Activated B cell treated with CpG ODN at 0.5 μM for 24 hours (primary cell): ENCODE data around the gene EVA1B. TPM values are rescaled to one million over a fixed set of nuclear protein-coding genes. Genes with fewer than 3 reads are reported as not detected.

Experiments used
- ATAC-seq: fragments of 200-7000 bp; cut with Tn5 transposase; one replicate; pipeline ENCODE4 v1.10.0; 2021; ENCODE audit warnings: low read depth, mild to moderate bottlenecking, moderate library complexity
- CTCF ChIA-PET: fragments of 350-600 bp; sonication (Branson Sonifier 250); formaldehyde crosslinking; loops from one replicate; lab custom pipeline; 2021; ENCODE audit warnings: antibody characterized with exemption; lab: Charles Lee
- POLR2A ChIA-PET: fragments of 350-600 bp; sonication (Branson Sonifier 250); formaldehyde crosslinking; loops from one replicate; lab custom pipeline; 2021; ENCODE audit warnings: antibody characterized with exemption; lab: Charles Lee
- DNase-seq: peaks from one replicate; pipeline ENCODE4 v3.0.0; 2022
- H3K27ac Mint-ChIP-seq: one replicate; pipeline ENCODE4 v1.8.0; 2020; ENCODE audit warnings: mixed read lengths
- H3K27me3 Mint-ChIP-seq: one replicate; pipeline ENCODE4 v1.8.0; 2021; ENCODE audit warnings: mixed read lengths
- H3K36me3 Mint-ChIP-seq: one replicate; pipeline ENCODE4 v1.8.0; 2021; ENCODE audit warnings: low read depth, mixed read lengths
- H3K4me1 Mint-ChIP-seq: one replicate; pipeline ENCODE4 v1.8.0; 2021; ENCODE audit warnings: mixed read lengths
- H3K4me3 Mint-ChIP-seq: one replicate; pipeline ENCODE4 v1.8.0; 2020; ENCODE audit warnings: mild to moderate bottlenecking, mixed read lengths
- H3K9me3 Mint-ChIP-seq: one replicate; pipeline ENCODE4 v1.8.0; 2020; ENCODE audit warnings: mixed read lengths
- intact Hi-C: fragments of 100-400 bp; cut with micrococcal nuclease; formaldehyde crosslinking; loops from one replicate; pipeline ENCODE4 v1.15.1; 2024
- total RNA-seq: library from RNA; stranded (reverse); gene quantifications from 2 replicates; pipeline ENCODE4 v1.2.3, GENCODE V29; 2022
- TF ChIP-seq, protein P1 (sequence below): fragments of 200-600 bp; IDR thresholded peaks from one replicate; pipeline ENCODE4 v1.8.0; 2022; ENCODE audit warnings: antibody characterized with exemption, mild to moderate bottlenecking

EVA1B gene
- total RNA-seq, 1 donor from 2014 or later: 1.2 TPM

DNA sequence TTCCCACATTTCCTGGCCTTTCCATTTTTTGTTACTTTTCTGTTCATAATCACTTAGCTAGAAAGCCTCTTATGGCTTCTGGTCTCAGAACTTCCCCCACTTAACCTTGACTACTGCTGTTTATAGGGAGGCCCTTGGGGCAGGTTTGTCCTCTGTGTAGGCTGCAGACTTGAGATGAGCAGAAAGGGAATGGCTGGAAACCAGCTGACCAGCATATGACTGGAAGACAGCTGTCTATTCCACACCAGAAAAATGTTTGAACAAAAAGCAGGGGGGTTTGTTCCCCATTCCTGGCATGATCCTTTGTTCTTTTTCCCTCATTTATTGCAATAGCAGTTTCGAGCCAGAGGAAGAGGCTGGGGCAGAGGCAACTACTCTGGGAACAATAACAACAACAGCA lies 22.2 kb downstream of the EVA1B start:
- POLR2A ChIA-PET: interaction anchor here (1.1 to 2.6 kb wide), 5 partner anchors 12 to 151 kb away, joined by 4 to 14 read pairs (median 6); partner anchors contain the start of genes LSM10, OSCP1, THRAP3 and TRAPPC3
- CTCF ChIA-PET: interaction anchor here (1.6 to 3.2 kb wide), 5 partner anchors 16 to 152 kb away, joined by 4 to 18 read pairs (median 6); partner anchors contain the start of gene TRAPPC3
- Mint-ChIP-seq H3K36me3 (peaks cover 80% of the 10 kb centered on the region), H3K4me3 (no peak overlapping the region), H3K27ac (peak overlapping the region; percentile 77), H3K4me1 (peaks cover 43% of the 10 kb centered on the region), H3K9me3 (no peaks in the 10 kb centered on the region), H3K27me3 (no peaks in the 10 kb centered on the region)
- no peak for ATAC-seq
- TF ChIP-seq, protein P1, sequence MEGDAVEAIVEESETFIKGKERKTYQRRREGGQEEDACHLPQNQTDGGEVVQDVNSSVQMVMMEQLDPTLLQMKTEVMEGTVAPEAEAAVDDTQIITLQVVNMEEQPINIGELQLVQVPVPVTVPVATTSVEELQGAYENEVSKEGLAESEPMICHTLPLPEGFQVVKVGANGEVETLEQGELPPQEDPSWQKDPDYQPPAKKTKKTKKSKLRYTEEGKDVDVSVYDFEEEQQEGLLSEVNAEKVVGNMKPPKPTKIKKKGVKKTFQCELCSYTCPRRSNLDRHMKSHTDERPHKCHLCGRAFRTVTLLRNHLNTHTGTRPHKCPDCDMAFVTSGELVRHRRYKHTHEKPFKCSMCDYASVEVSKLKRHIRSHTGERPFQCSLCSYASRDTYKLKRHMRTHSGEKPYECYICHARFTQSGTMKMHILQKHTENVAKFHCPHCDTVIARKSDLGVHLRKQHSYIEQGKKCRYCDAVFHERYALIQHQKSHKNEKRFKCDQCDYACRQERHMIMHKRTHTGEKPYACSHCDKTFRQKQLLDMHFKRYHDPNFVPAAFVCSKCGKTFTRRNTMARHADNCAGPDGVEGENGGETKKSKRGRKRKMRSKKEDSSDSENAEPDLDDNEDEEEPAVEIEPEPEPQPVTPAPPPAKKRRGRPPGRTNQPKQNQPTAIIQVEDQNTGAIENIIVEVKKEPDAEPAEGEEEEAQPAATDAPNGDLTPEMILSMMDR: no peak
- no peak for DNase-seq
- intact Hi-C loops: loop anchor here (10.0 kb wide), 1 partner anchor 416 kb away; the partner anchor contains the start of gene AGO1

DNA sequence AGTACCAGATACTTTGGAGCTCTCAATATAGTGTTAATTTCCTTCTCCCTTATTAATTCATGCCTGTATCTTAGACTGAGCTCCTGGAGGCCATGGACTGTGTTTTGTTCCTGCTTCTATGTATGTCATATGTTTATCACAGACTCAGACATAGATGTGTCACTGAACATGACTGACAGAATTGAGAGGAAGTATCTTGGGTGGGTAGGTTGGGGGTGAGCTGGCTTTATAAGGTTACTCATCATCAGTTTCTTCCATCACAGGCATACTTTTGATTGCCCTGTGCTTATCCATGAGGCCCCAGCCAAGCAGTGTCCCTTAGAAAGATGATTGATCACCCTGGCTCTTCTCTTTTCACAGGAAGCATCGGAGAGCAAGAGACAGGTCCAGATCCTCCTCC lies 22.9 kb downstream of the EVA1B start:
- peaks cover 86% of the 10 kb centered on the region for H3K36me3 Mint-ChIP-seq
- no peaks in the 10 kb centered on the region for H3K9me3 Mint-ChIP-seq
- POLR2A ChIA-PET: interaction anchor here (0.5 to 2.6 kb wide), 11 partner anchors 11 to 394 kb away, joined by 3 to 14 read pairs (median 5); partner anchors contain the start of genes EVA1B, LSM10, OSCP1 and THRAP3
- no peaks in the 10 kb centered on the region for H3K27me3 Mint-ChIP-seq
- peak overlapping the region; percentile 77 for H3K27ac Mint-ChIP-seq
- H3K4me1 Mint-ChIP-seq: peaks cover 38% of the 10 kb centered on the region
- intact Hi-C loops: loop anchor here (10.0 kb wide), 1 partner anchor 416 kb away; the partner anchor contains the start of gene AGO1
- CTCF ChIA-PET: interaction anchor here (0.9 to 3.2 kb wide), 11 partner anchors 15 to 151 kb away, joined by 3 to 18 read pairs (median 4); partner anchors contain the start of gene TRAPPC3
- TF ChIP-seq, protein P1: no peak
- DNase-seq: no peak
- ATAC-seq: peak; percentile 60
- peak overlapping the region; percentile 5 for H3K4me3 Mint-ChIP-seq

DNA sequence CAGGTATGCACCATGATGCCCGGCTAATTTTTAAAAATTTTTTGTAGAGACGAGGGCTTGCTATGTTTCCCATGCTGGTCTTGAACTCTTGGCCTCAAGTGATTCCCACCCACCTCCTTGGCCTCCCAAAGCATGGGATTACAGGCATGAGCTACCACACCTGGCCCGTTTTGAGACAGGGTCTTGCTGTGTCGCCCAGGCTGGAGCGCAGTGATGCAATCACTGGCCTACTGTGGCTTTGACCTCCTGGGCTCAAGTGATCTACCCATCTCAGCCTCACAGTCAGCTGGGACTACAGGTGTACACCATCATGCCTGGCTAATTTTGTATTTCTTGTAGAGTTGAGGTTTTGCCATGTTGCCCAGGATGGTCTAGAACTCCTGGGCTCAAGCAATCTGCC lies 24.8 kb downstream of the EVA1B start:
- intact Hi-C loops: no loop called here
- Mint-ChIP-seq H3K4me3 (no peak overlapping the region), H3K9me3 (no peaks in the 10 kb centered on the region), H3K36me3 (peaks cover 91% of the 10 kb centered on the region), H3K27ac (no peak overlapping the region), H3K4me1 (peaks cover 21% of the 10 kb centered on the region), H3K27me3 (no peaks in the 10 kb centered on the region)
- ChIA-PET POLR2A (no interaction called here), CTCF (no interaction called here)
- no peak for ATAC-seq
- no peak for DNase-seq
- TF ChIP-seq, protein P1: no peak

DNA sequence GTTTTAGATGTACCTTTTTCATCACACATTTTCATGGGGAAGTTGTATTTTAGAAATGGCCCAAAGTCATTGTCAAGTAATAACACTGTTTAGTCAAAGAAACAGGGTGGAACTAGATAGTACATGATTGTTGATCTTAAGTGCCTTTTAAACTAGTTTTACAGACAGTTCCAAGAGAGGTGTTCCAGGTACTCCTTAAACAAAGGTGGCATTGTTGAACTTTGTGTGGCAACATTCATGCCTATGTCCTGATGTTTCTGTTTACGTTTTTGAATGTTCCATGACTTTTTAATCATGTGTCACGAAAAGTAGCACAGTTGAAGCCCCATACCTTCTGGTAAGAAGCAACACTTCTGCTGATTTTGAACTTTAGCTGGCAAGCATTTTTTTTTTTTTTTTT lies 26.4 kb downstream of the EVA1B start:
- Mint-ChIP-seq H3K4me3 (no peak overlapping the region), H3K27ac (no peak overlapping the region), H3K27me3 (no peaks in the 10 kb centered on the region), H3K4me1 (peaks cover 16% of the 10 kb centered on the region), H3K36me3 (peaks cover 91% of the 10 kb centered on the region), H3K9me3 (no peaks in the 10 kb centered on the region)
- ChIA-PET POLR2A (no interaction called here), CTCF (no interaction called here)
- intact Hi-C loops: no loop called here
- TF ChIP-seq, protein P1: no peak
- ATAC-seq: no peak
- DNase-seq: no peak

DNA sequence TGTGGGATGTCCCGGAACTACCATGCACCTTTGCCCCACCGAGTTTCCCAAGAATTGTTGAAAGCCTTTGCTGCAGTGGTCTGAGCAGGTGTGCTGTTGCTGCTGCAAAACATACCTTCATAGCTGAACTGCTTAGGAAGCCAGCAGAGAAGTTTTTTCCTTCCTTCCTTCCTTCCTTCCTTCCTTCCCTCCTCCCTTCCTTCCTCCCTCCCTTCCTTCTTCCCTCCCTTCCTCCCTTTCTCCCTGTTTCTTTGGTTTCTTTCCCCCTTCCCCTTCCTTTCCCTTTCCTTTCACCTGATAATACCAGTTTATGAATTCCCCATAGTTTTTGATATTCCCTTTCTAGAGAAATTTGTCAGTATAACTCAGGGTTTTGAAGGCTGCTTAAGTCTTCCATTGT lies 28.1 kb downstream of the EVA1B start:
- TF ChIP-seq, protein P1: no peak
- H3K36me3 Mint-ChIP-seq: peaks cover 91% of the 10 kb centered on the region
- no peak for DNase-seq
- no peak for ATAC-seq
- H3K27ac Mint-ChIP-seq: no peak overlapping the region
- peaks cover 8% of the 10 kb centered on the region for H3K4me1 Mint-ChIP-seq
- CTCF ChIA-PET: no interaction called here
- H3K27me3 Mint-ChIP-seq: no peaks in the 10 kb centered on the region
- no peaks in the 10 kb centered on the region for H3K9me3 Mint-ChIP-seq
- intact Hi-C loops: no loop called here
- POLR2A ChIA-PET: no interaction called here
- H3K4me3 Mint-ChIP-seq: no peak overlapping the region
